Aorta (tissue), 5 donors: ENCODE results near the gene SIK2. TPM values are rescaled to one million over a fixed set of nuclear protein-coding genes. Genes with fewer than 3 reads are reported as not detected.

Experiments used
- ATAC-seq: fragments of 200-7000 bp; cut with Tn5 transposase; one replicate; pipeline ENCODE4 v1.9.1; 2022; ENCODE audit warnings: moderate library complexity; ENCODE audit not compliant: low FRiP score
- DNase-seq, 2 donors: peaks; one replicate each; pipeline ENCODE4 v3.0.0-alpha.2; 2020
- H3K27ac ChIP-seq, 2 donors: one replicate each; pipeline ENCODE4 v1.5.1; 2013; ENCODE audit warnings: low read length in 2 of 2, mild to moderate bottlenecking in 2 of 2, moderate library complexity in 2 of 2, control low read depth in 1 of 2, inconsistent platforms in 1 of 2, low read depth in 1 of 2
- H3K27me3 ChIP-seq, 2 donors: one replicate each; pipeline ENCODE4 v1.6.1; 2013; ENCODE audit warnings: control low read depth in 1 of 2, low read length in 1 of 2, mild to moderate bottlenecking in 1 of 2, moderate library complexity in 1 of 2; ENCODE audit not compliant: insufficient read depth in 2 of 2, control insufficient read depth in 1 of 2
- H3K36me3 ChIP-seq, 2 donors: one replicate each; pipeline ENCODE4 v1.6.1; 2013; ENCODE audit warnings: control low read depth in 1 of 2, low read length in 1 of 2, mild to moderate bottlenecking in 1 of 2; ENCODE audit not compliant: insufficient read depth in 2 of 2, control insufficient read depth in 1 of 2
- H3K4me1 ChIP-seq, 2 donors: one replicate each; pipeline ENCODE4 v1.6.1; 2013; ENCODE audit warnings: low read length in 2 of 2, control low read depth in 1 of 2, mild to moderate bottlenecking in 1 of 2, moderate library complexity in 1 of 2; ENCODE audit not compliant: insufficient read depth in 2 of 2, control insufficient read depth in 1 of 2
- H3K4me3 ChIP-seq, 2 donors: one replicate each; pipeline ENCODE4 v1.5.1; 2013; ENCODE audit warnings: low read length in 2 of 2, control low read depth in 1 of 2, mild to moderate bottlenecking in 1 of 2
- H3K9me3 ChIP-seq: one replicate; pipeline ENCODE4 v1.6.1; 2013; ENCODE audit warnings: mild to moderate bottlenecking, low read length; ENCODE audit not compliant: control insufficient read depth
- WGBS, 2 donors: extraction: QIAGEN DNeasy Blood & Tissue Kit; methylation state at CpG; one replicate each; pipeline ENCODE4 v1.1.7; 2013; 5-methylcytosine and 5-hydroxymethylcytosine counted together
- intact Hi-C, 2 donors: fragments of 100-400 bp; cut with DNase I; formaldehyde crosslinking; loops; one replicate each; pipeline versions ENCODE4 v1.14.2 to v1.15.0; 2022
- long read RNA-seq, 2 donors: library from polyadenylated mRNA; unstranded; transcript quantifications; one replicate each; pipeline ENCODE4 v2.0.0, GENCODE V29; 2020 to 2021
- polyA plus RNA-seq, 2 donors: library from polyadenylated mRNA; stranded (reverse); fragments of 200-250 nt; gene quantifications; one replicate each; pipeline ENCODE4 v1.2.3, GENCODE V29; 2013
- total RNA-seq, 2 donors: library from RNA; stranded (reverse); fragmentation: NEBNext Ultra II Directional; extraction: Animal tissue kit (Norgen Biotek cat#: 25700); gene quantifications; one replicate each; pipeline ENCODE4 v1.2.1, GENCODE V29; 2021
- donor health status: healthy with polysubstance abuse.
- donor health status: Bipolar disorder and iron deficiency.
- donor health status: DM: no; HTN: no; CAD: no.
- donor health status: DM: no; HTN: no; CAD: no.
- donor health status: DM: yes; HTN: yes; CAD: no.

The SIK2 gene
- total RNA-seq (10 to 100 TPM; 13.0 to 21.9 TPM), polyA plus RNA-seq (1 to 10 TPM; 3.5 to 8.6 TPM)
- long read RNA-seq, donor 1, partial matches to known transcripts, result 5 of 25 reads
- long read RNA-seq, donor 1, other reads (novel, unspliced or antisense), result 20 of 25 reads
- long read RNA-seq, donor 2, partial matches to known transcripts, result 5 of 36 reads
- long read RNA-seq, donor 2, other reads (novel, unspliced or antisense), result 31 of 36 reads

- intact Hi-C loops, result loop anchor here (1.0 to 5.0 kb wide), 3 partner anchors 174 to 240 kb away; no protein-coding TSS in a partner anchor
- peak; percentile 96 to 97 for DNase-seq
- H3K36me3 ChIP-seq, result no peaks in the 10 kb centered on the region
- peak within 1 kb of the TSS in 1 of 2 donors; percentile 56 for H3K27ac ChIP-seq
- H3K4me3 ChIP-seq, result peak within 1 kb of the TSS; percentile 77 to 89
- H3K9me3 ChIP-seq, result no peaks in the 10 kb centered on the region
- no peaks in the 10 kb centered on the region for H3K4me1 ChIP-seq
- no peaks in the 10 kb centered on the region for H3K27me3 ChIP-seq
- WGBS, 2 donors, result 0% methylated on average over 51 to 100 of the region's 100 CpGs
- peak; percentile 97 for ATAC-seq
Observed at GRCh38 chr11:111601979-111602864, at the start of gene SIK2. Gene SIK2, plus strand, starts transcription at chr11:111602449. Its CDS starts 115 bp downstream, at chr11:111602564.

DNA sequence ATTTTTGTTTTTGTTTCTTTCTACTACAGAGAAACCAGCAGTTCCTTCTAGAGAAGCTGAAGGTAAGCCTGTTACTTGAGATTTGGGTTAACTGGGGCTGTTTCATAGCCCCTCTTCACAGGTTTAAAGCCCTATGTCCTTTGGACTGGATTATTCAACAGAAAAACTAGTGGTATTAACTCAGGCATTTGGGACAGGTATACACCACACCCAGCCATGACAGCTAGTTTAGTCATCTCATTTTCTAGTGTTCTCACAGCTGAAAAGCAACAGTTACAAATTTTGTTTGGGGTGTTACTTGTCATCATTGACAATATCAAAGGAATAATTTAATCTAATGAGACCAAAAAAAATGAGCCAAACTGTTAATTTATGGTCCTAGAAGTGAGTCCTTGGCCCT lies 47.7 kb upstream of the SIK2 start:
- DNase-seq (no peak), ATAC-seq (no peak)
- Histone ChIP-seq H3K4me1 (peaks cover 0 to 2% of the 10 kb centered on the region in 2 donors), H3K36me3 (peaks cover 0 to 2% of the 10 kb centered on the region in 2 donors), H3K27me3 (no peaks in the 10 kb centered on the region), H3K27ac (no peak overlapping the region), H3K9me3 (no peaks in the 10 kb centered on the region), H3K4me3 (no peak overlapping the region)
- intact Hi-C loops, result no loop called here

DNA sequence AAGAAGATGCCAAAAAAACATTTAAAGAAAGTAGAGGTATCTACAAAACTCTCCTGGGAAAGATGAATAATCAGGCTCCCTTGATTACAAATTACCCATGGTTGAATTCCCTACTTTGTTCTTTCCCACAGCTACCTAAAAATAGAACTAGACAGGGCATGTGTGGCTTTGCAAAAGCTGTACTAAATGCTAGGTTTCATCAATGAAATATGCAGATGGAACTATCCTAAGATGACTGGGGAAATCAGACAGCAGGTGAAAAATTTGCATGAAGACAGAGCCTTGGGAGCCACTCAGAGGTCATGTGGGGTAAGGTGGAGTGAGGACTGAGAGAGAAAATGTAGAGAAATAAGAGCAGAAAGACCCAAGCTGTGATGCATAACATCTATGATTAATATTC lies 47.0 kb upstream of the SIK2 start:
- Histone ChIP-seq H3K4me3 (no peak overlapping the region), H3K27me3 (no peaks in the 10 kb centered on the region), H3K4me1 (peaks cover 0 to 2% of the 10 kb centered on the region in 2 donors), H3K27ac (no peak overlapping the region), H3K36me3 (peaks cover 0 to 2% of the 10 kb centered on the region in 2 donors), H3K9me3 (no peaks in the 10 kb centered on the region)
- DNase-seq (no peak), ATAC-seq (no peak)
- intact Hi-C loops, result no loop called here

DNA sequence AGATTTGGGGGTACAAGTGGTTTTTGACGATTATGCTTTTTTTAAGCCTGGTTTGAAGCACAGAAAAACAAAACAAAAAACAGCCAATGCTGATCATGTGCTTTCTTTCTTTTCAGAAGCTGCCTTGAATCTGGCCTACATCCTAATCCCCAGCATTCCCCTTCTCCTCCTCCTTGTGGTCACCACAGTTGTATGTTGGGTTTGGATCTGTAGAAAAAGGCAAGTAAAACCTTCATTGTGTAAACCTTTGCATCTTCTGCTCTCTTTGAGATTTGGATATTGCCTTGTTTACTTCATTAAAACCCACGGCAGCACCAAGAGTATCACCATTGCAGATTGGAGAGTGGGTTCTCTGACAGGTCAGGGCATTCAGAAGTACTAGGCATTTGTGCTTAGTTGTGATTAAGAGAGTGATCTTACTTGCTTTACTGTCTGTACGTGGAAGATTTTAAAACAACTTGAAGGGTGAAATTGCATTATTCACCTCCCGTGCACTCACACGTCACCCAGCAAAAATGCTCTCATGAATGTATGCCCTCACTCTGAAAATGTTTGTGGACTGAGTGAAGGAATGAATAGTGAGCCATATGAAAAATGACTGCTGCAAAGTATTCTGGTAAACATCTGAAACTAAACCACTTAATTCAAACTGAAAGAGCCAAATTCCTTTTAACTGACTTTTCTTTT lies 44.7 kb upstream of the SIK2 start:
- no peaks in the 10 kb centered on the region for H3K27me3 ChIP-seq
- intact Hi-C loops, result no loop called here
- DNase-seq (no peak), ATAC-seq (no peak)
- 8 to 15% methylated on average over 5 of the region's 5 CpGs for WGBS, 2 donors
- peak overlapping the region; percentile 36 to 55 for H3K27ac ChIP-seq
- H3K4me1 ChIP-seq, result peaks cover 0 to 2% of the 10 kb centered on the region in 2 donors
- no peaks in the 10 kb centered on the region for H3K9me3 ChIP-seq
- peaks cover 2% of the 10 kb centered on the region in 2 donors for H3K36me3 ChIP-seq
- H3K4me3 ChIP-seq, result no peak overlapping the region

DNA sequence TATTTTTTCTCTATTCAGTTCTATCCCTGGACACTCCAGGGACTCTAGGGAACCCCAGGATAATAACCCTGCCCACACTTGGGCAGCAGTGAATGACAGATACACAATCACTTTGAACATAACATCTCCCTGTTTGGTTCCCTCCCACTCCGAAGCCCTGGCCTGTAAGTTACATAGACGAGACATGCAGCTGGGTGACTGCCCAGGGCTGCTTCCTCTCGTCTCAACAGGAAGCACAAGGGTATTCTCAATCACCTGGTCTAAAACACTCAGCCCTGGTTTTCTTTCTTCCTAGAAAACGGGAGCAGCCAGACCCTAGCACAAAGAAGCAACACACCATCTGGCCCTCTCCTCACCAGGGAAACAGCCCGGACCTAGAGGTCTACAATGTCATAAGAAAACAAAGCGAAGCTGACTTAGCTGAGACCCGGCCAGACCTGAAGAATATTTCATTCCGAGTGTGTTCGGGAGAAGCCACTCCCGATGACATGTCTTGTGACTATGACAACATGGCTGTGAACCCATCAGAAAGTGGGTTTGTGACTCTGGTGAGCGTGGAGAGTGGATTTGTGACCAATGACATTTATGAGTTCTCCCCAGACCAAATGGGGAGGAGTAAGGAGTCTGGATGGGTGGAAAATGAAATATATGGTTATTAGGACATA lies 42.3 kb upstream of the SIK2 start:
- ATAC-seq (no peak), DNase-seq (no peak)
- H3K36me3 ChIP-seq, result peaks cover 2% of the 10 kb centered on the region in 2 donors
- H3K9me3 ChIP-seq, result no peaks in the 10 kb centered on the region
- H3K27ac ChIP-seq, result peak overlapping the region in 1 of 2 donors; percentile 25
- no peak overlapping the region for H3K4me3 ChIP-seq
- H3K4me1 ChIP-seq, result no peaks in the 10 kb centered on the region
- 67 to 69% methylated on average over 11 of the region's 11 CpGs for WGBS, 2 donors
- H3K27me3 ChIP-seq, result no peaks in the 10 kb centered on the region
- intact Hi-C loops, result no loop called here

DNA sequence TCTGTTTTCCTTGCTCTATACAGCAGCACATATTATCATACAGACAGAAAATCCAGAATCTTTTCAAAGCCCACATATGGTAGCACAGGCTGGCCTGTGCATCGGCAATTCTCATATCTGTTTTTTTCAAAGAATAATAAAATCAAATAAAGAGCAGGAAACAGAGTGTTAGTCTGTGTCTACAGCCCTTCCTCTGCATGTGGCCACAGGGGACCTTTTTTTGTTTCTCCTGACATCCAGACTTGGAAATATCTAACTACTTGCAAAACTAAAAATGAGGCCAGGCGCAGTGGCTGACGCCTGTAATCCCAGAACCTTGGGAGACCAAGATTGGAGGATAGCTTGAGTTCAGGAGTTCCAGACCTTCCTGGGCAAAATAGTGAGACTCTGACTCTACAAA lies 41.4 kb upstream of the SIK2 start:
- no peaks in the 10 kb centered on the region for H3K9me3 ChIP-seq
- H3K4me3 ChIP-seq, result no peak overlapping the region
- intact Hi-C loops, result no loop called here
- 84 to 96% methylated on average over 3 of the region's 3 CpGs for WGBS, 2 donors
- H3K27ac ChIP-seq, result no peak overlapping the region
- ATAC-seq (no peak), DNase-seq (no peak)
- no peaks in the 10 kb centered on the region for H3K27me3 ChIP-seq
- H3K36me3 ChIP-seq, result peaks cover 2% of the 10 kb centered on the region in 2 donors
- H3K4me1 ChIP-seq, result no peaks in the 10 kb centered on the region

- 80 to 82% methylated on average over 3 of the region's 3 CpGs for WGBS, 2 donors
- Histone ChIP-seq H3K9me3 (no peaks in the 10 kb centered on the region), H3K4me3 (no peak overlapping the region), H3K27ac (no peak overlapping the region), H3K27me3 (no peaks in the 10 kb centered on the region), H3K36me3 (peaks cover 2% of the 10 kb centered on the region in 2 donors), H3K4me1 (no peaks in the 10 kb centered on the region)
- intact Hi-C loops, result no loop called here
- DNase-seq (no peak), ATAC-seq (no peak)
Observed at GRCh38 chr11:111561306-111561705, 40.9 kb upstream of the SIK2 start.

DNA sequence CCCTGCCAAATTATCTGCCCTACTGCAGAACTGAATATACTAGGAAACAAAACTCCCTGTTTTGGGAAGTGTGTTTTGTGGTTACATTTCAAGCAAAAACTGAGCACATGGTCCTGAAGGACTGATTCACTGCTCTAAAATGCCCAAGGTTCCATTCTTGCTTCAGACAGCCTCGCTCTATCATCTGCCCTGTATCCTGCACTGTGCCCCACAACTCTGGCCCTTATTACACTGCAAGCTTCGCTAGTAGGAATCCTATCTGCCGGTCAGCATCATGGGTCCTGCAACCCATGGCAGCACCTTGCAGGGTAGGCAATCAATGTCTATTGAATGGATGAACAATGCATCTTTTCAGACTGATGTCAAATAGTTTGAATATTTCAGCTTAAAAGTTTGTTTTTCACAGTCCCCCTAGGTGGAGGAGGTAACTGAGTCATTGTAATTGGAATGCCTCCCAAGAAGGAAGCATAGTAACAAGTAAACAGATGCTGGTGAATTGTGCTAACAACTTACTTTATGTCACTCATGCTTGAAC lies 40.4 kb upstream of the SIK2 start:
- Histone ChIP-seq H3K9me3 (no peaks in the 10 kb centered on the region), H3K36me3 (peaks cover 2% of the 10 kb centered on the region in 2 donors), H3K27me3 (no peaks in the 10 kb centered on the region), H3K27ac (no peak overlapping the region), H3K4me3 (no peak overlapping the region), H3K4me1 (no peaks in the 10 kb centered on the region)
- WGBS, 2 donors, result 61 to 94% methylated on average over 3 of the region's 3 CpGs
- ATAC-seq (no peak), DNase-seq (no peak)
- intact Hi-C loops, result no loop called here
